Chondrocyte (in vitro differentiated cells): Measurements from ENCODE around the gene LITAFD. TPM values are rescaled to one million over a fixed set of nuclear protein-coding genes. Genes with fewer than 3 reads are reported as not detected.
"Not testable (repeated sequence)": the region's sequence is repeated elsewhere in the genome, so short reads cannot be mapped to it uniquely, and the experiment has no call there.

Source experiments
- DNase-seq: peaks from one replicate; pipeline ENCODE4 v3.0.0; 2021; ENCODE audit warnings: mixed read lengths, low spot score
- H3K27ac Mint-ChIP-seq: one replicate; pipeline ENCODE4 v1.8.0; 2021; ENCODE audit warnings: mild to moderate bottlenecking, moderate library complexity, mixed read lengths; ENCODE audit not compliant: unreplicated experiment
- H3K27me3 Mint-ChIP-seq: 2 replicates; pipeline ENCODE4 v1.8.0; 2021; ENCODE audit warnings: low read depth, mixed read lengths
- H3K36me3 Mint-ChIP-seq: 2 replicates; pipeline ENCODE4 v1.8.0; 2021; ENCODE audit warnings: low read depth, mixed read lengths
- H3K4me1 Mint-ChIP-seq: 2 replicates; pipeline ENCODE4 v1.8.0; 2021; ENCODE audit warnings: low read depth, mild to moderate bottlenecking, mixed read lengths
- H3K4me3 Mint-ChIP-seq: one replicate; pipeline ENCODE4 v1.8.0; 2021; ENCODE audit warnings: mild to moderate bottlenecking, moderate library complexity, mixed read lengths; ENCODE audit not compliant: unreplicated experiment
- H3K9me3 Mint-ChIP-seq: 2 replicates; pipeline ENCODE4 v1.8.0; 2021; ENCODE audit warnings: low read depth, mixed read lengths
- total RNA-seq: library from RNA; stranded (reverse); gene quantifications from 3 replicates; pipeline ENCODE4 v1.2.1, GENCODE V29; 2021
- TF ChIP-seq, protein P1 (sequence below): fragments of 200-600 bp; sonication (generic); IDR thresholded peaks from 2 replicates; pipeline ENCODE4 v1.5.0; 2021; ENCODE audit warnings: antibody characterized with exemption, mild to moderate bottlenecking, moderate library complexity

The LITAFD gene
- total RNA-seq, 1 donor from 2014 or later = not detected

DNA sequence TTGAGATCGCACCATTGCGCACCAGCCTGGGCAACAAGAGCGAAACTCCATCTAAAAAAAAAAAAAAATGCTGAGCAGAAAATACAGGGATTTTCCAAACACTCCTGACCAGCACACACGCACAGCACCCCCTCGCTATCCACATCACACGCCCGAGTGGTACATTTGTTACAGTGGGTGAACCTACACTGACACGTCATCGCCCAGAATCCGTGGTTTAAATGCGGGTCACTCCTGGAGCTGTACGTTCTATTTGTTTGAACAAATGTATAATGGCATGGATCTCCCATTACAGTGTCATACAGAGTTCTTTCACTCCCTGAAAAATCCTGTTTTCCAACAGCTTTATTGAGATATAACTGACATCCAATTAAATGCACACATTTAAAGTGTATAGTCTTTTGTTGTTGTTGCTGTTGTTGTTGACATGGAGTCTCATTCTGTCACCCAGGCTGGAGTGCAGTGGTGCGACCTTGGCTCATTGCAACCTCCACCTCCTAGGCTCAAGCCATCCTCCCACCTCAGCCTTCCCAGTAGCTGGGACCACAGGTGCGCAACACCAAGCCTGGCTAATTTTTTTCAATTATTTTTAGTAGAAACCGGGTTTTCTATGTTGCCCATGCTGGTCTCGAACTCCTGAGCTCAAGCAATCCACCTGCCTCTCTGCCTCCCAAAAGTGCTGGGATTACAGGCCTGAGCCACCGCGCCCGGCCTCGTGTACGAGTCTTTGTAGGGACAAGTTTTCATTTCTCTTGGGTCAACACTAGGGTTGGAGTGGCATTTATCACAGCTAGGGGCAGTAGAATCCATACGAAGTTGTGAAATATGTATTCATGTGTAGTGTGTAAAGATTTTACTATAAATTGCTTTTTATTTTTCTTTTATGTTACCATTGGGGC lies 8.9 kb upstream of the LITAFD start:
- no peak overlapping the region for H3K4me3 Mint-ChIP-seq
- TF ChIP-seq, protein P1, sequence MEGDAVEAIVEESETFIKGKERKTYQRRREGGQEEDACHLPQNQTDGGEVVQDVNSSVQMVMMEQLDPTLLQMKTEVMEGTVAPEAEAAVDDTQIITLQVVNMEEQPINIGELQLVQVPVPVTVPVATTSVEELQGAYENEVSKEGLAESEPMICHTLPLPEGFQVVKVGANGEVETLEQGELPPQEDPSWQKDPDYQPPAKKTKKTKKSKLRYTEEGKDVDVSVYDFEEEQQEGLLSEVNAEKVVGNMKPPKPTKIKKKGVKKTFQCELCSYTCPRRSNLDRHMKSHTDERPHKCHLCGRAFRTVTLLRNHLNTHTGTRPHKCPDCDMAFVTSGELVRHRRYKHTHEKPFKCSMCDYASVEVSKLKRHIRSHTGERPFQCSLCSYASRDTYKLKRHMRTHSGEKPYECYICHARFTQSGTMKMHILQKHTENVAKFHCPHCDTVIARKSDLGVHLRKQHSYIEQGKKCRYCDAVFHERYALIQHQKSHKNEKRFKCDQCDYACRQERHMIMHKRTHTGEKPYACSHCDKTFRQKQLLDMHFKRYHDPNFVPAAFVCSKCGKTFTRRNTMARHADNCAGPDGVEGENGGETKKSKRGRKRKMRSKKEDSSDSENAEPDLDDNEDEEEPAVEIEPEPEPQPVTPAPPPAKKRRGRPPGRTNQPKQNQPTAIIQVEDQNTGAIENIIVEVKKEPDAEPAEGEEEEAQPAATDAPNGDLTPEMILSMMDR = peak; percentile 62
- H3K9me3 Mint-ChIP-seq = no peaks in the 10 kb centered on the region
- peaks cover 19% of the 10 kb centered on the region for H3K4me1 Mint-ChIP-seq
- DNase-seq = no peak
- H3K27me3 Mint-ChIP-seq = no peaks in the 10 kb centered on the region
- H3K36me3 Mint-ChIP-seq = no peaks in the 10 kb centered on the region
- no peak overlapping the region for H3K27ac Mint-ChIP-seq

DNA sequence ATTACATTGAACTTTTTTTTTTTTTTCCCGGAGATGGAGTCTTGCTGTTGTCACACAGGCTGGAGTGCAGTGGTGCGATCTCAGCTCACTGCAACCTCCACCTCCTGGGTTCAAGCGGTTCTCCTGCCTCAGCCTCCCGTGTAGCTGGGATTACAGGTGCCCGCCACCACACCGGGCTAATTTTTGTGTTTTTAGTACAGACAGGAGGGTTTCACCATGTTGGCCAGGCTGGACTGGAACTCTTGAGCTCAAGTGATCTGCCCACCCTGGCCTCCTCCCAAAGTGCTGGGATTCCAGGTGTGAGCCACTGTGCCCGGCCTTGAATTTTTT lies 8.3 kb upstream of the LITAFD start:
- not testable (repeated sequence) for H3K27me3 Mint-ChIP-seq, H3K27ac Mint-ChIP-seq, H3K4me3 Mint-ChIP-seq, DNase-seq, H3K36me3 Mint-ChIP-seq, H3K9me3 Mint-ChIP-seq
- H3K4me1 Mint-ChIP-seq = peaks cover 25% of the 10 kb centered on the region

DNA sequence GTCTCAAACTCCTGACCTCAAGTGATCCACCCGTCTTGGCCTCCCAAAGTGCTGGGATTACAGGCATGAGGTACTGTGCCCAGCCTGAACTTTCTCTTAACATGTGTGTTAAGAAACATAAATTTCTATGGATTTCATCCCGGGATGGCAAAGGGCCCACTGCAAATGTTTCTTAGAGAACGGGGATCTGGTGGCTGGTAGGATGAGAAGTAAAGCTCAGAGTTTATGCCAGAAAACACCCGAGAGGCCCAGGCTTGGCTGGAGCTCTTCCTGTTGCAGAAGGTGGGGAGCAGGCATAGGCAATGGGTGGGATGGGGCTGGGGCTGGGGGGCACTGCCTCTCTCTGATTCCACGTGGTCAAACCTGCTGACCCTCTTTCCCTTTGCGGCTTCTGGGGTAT lies 7.8 kb upstream of the LITAFD start:
- Mint-ChIP-seq H3K9me3 (no peaks in the 10 kb centered on the region), H3K4me1 (peaks cover 22% of the 10 kb centered on the region), H3K36me3 (no peaks in the 10 kb centered on the region), H3K4me3 (no peak overlapping the region), H3K27me3 (no peaks in the 10 kb centered on the region), H3K27ac (peak overlapping the region; percentile 69)
- TF ChIP-seq, protein P1 = no peak
- no peak for DNase-seq

DNA sequence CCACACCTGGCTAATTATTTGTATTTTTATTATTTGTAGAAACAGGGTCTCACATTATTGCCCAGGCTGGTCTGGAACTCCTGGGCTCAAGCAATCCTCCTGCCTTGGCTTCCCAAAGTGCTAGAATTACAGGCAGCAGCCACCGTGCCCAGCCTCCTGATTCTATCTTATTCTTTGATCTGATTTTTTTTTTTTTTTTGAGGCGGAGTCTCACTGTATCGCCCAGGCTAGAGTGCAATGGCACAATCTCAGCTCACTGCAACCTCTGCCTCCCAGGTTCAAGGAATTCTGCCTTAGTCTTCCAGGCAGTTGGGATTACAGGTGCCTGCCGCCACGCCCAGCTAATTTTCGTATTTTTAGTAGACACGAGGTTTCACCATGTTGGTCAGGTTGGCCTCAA lies 6.8 kb upstream of the LITAFD start:
- H3K9me3 Mint-ChIP-seq = not testable (repeated sequence)

DNA sequence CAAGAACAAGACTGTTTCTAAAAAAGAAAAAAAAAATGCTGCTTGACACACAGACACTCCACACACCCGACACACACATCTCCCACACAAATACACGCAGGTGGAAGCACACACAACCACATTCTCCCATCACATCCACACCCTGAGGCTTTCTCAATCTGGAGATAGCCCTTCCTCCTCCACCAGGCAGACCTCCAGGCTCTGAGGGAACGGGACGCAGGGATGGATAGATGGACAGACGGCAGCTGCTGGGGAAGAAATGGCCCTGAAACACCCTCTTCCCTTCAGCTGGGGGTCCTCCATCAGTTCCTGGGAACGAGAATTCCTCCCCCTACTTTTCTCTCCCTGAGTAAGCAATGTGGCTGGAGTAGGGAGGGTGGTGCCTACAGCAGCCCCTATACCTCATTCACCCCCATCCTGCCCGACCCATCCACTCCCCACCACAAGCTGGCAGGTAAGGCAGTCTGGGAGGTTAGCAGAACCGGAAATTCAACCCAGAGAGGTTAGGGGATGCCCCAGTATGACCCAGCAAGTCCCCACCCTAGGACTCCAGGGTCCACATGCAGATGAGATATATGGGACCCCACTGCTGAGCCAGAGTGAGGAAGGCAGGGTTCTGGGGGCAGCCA lies 4.1 kb upstream of the LITAFD start:
- TF ChIP-seq, protein P1 = no peak
- no peak for DNase-seq

More for the DNA sequence above, 6.8 kb upstream of the LITAFD start:
- H3K27ac Mint-ChIP-seq, H3K27me3 Mint-ChIP-seq, H3K4me3 Mint-ChIP-seq, H3K36me3 Mint-ChIP-seq, DNase-seq: not testable (repeated sequence)
- H3K4me1 Mint-ChIP-seq = peaks cover 23% of the 10 kb centered on the region

DNA sequence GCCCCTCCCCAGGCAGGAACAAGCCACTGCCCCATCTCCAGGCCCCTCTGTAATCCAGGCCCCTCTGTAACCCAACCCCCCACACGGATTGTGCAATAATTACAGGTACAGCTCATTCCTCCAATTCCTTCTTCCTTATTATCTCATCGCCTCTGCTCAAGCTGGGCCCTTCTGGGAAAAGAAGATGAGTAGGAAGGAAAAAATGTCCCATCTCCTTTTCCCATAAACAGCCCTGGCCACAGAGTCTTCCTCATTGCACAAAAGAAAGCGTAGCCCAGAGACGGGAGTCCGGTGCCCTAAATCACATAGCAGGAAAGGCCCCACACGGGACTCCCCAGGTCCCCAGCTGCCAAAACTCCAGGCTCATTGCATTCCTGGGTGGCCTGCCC lies 3.6 kb upstream of the LITAFD start:
- H3K27me3 Mint-ChIP-seq = no peaks in the 10 kb centered on the region
- no peaks in the 10 kb centered on the region for H3K36me3 Mint-ChIP-seq
- DNase-seq = no peak
- no peaks in the 10 kb centered on the region for H3K9me3 Mint-ChIP-seq
- no peak overlapping the region for H3K4me3 Mint-ChIP-seq
- H3K27ac Mint-ChIP-seq = peak overlapping the region; percentile 9
- H3K4me1 Mint-ChIP-seq = peaks cover 15% of the 10 kb centered on the region
- TF ChIP-seq, protein P1 = no peak

More for the DNA sequence above, 4.1 kb upstream of the LITAFD start:
- Mint-ChIP-seq H3K36me3 (no peaks in the 10 kb centered on the region), H3K4me1 (peaks cover 15% of the 10 kb centered on the region), H3K9me3 (no peaks in the 10 kb centered on the region), H3K4me3 (no peak overlapping the region), H3K27ac (no peak overlapping the region), H3K27me3 (no peaks in the 10 kb centered on the region)
